ENCODE results near the gene KNDC1.

GRCh38 chr10:133182190-133182589 is 22.2 kb downstream of the KNDC1 start:
- TF ChIP-seq CTCF (IDR thresholded peaks at IDR 0.05) (no peak), POLR2A (IDR thresholded peaks at IDR 0.05) (no peak)
